Retina (tissue), 1 donor: ENCODE results near the gene SUV39H1.

Experiments used
- DNase-seq: peaks from one replicate; pipeline ENCODE4 v3.0.0-alpha.2; 2016

The SUV39H1 gene

DNA sequence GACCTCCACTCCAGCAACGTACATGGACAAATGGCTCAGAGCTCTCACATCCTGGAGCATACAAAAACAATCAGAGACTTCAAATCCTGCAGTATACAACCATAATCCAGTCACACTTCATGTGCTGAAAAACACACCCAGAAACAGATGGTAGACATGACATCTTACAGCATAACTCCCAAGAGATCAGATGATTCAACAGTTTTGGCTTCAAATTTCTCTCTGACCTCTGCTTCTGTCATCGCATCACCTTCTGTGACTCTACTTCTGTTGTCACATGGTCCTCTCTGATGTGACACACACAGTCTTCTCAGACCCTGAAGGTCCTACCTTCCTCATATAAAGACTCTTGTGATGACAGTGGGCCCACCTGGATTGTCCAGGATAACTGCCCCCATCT is 18.5 kb downstream of the SUV39H1 start:
- no peak for DNase-seq

DNA sequence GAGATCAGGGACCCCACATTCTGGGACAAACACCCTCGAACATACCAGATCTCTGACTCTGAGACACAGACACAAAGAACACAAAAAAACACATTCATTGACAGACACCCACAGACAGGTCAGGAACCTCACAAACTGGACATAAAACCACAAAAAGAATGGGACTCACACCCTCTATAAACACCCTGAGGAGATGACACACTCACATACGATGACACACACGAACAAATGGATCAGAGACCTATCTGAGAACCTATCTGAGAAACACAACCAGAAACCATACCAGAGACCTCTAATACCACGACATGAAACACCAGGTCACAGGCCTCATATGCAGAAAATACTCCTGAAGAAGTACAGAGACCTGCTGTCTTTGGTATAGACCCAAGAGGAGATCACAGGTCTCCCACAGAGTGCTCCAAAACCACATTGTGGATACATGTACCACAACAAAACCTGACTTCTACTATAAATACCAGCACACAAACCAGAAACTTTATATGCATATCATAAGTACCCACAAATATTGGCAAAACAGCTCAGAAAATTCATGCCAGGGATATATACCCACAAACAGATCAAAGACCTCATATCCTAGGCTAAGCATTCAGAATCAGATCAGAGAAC is 19.5 kb downstream of the SUV39H1 start:
- DNase-seq = no peak

GRCh38 chrX:48719958-48720357 is 23.4 kb downstream of the SUV39H1 start:
- no peak for DNase-seq

DNA sequence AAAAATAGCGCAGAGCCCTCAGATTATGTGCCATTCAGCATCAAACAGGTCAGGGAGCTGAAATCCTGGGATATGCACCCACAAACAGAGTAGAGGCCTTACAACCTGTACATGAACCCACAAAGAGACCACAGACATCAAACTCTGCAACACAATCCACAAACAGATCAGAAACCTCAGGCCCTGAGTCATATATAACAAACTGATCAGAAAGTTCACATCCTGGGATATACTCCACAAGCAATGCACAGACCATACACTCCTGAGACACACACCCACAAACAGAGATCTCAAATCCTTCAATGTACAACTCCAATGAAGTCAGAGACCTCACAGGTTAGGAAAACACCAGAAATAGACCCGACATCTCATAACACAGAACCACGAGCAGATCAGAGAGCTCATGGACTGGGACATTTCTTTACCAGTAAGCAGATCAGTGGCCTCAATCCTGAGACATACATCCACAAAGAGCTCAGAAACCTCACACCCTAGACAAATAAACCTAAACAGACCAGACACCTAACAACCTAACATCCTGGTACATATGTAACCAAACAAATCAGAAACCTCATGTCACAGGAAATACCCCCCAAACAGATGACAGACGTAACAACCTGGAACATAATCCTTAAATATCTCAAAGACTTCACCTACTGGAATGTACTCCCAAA is 24.2 kb downstream of the SUV39H1 start:
- no peak for DNase-seq

DNA sequence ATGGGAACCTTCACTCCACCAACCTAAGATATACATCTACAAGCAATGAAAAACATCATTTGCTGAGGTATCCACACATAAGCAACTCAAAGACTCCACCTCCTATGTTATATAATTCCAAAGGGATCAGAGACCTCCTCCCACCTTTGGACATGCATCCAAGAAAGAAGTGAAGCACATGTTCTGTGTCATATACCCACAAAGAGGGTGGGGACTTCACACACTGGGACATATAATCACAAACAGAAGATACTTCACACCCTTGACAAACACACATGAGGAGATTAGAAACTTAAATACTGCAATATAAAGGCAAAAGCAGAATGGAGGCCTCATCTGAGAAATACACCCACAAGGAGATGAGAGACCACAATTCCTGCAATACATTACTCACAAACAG is 25.4 kb downstream of the SUV39H1 start:
- DNase-seq = no peak

GRCh38 chrX:48726596-48726995 is 30.1 kb downstream of the SUV39H1 start:
- no peak for DNase-seq

GRCh38 chrX:48728653-48729052 is 32.1 kb downstream of the SUV39H1 start:
- DNase-seq = no peak

DNA sequence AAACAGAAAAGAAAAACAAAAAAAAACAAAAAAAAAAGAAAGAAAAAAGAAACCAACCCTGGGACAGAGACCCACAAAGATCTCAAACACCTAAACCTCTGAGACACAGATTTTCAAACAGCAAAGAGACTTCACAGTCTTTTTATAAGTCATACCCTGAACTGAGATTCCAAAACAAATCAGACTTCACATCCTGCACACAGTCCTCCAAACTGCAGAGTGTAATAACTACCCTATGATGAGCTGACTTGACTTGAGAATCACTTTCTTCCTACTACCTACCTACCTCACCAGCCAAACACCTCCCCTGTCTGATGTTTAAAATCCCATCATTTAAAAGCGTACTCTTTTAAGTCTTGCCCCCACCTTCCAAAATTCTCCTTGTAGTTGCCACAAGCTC is 39.8 kb downstream of the SUV39H1 start:
- DNase-seq = no peak

DNA sequence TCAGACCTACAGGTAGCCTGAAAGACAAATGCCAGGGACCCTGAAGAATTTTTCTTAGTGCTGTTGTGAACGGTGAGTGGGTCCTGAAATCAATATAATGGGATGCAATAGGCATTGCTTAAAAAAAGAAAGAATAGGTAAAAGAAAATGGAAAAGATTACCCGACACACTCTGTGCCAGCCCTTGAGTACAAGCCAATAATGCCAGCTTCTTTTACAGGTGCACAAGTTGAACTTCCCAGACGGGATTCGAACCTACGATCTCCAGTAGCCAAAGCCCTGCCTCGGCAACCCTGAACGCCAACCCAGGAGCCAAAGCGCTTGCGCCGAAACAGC is 40.3 kb downstream of the SUV39H1 start:
- no peak for DNase-seq

- peak; percentile 96 for DNase-seq
Measured at GRCh38 chrX:48737213-48737938, 40.8 kb downstream of the SUV39H1 start.

DNA sequence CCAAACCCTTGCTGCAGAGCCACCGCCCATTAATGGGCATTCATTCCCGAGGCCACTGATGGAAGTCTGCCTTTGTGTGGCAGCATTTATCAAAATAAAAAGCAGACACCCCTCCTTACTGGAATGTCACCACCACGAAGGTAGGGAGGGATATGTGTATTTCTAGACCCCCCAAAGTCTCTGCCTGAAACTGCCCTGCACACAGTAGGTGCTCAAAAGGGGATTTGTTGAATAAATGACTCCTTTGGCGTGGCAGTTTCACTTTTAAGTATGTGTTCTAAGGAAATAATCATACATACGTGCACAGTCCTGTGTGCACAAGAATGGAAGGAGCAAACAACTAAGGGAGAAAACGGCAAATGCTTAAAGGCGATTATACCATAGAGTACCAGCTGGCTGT is 41.4 kb downstream of the SUV39H1 start:
- DNase-seq = no peak

DNA sequence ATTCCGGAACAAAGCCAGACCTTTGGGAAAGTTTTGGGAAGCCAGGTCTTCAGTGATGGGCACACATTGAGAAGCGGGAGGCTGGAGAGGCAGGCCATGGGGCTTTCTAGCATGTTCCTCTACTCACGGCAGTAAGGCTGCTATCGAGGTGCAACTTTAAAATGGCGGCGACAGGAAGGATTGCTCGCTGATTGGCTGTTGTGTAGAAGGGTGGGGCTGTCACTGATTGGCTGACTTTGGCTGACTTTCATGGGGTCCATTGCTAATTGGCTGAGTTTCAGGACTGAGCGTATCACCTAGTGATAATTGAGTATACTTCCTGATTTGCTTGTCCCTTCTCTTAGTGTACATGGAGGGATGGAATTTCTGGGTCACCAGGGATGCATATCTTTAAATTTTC is 45.3 kb downstream of the SUV39H1 start:
- no peak for DNase-seq

DNA sequence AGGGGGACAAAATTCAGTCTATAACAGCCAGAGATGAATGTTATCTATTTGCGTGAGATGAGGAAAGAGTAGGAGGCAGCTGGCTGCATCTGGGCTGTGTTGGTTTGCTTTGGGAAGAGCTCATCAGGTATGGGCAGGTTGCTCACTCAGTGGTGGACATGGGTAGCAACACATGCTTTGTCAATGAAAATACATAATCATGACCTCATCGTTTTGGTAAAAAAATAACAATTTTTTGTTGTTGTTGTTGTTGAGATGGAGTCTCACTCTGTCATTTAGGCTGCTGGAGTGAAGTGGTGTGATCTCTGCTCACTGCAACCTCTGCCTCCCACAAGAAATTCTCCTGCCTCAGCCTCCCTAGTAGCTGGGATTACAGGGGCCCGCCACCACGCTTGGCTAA is 48.7 kb downstream of the SUV39H1 start:
- DNase-seq = no peak

DNA sequence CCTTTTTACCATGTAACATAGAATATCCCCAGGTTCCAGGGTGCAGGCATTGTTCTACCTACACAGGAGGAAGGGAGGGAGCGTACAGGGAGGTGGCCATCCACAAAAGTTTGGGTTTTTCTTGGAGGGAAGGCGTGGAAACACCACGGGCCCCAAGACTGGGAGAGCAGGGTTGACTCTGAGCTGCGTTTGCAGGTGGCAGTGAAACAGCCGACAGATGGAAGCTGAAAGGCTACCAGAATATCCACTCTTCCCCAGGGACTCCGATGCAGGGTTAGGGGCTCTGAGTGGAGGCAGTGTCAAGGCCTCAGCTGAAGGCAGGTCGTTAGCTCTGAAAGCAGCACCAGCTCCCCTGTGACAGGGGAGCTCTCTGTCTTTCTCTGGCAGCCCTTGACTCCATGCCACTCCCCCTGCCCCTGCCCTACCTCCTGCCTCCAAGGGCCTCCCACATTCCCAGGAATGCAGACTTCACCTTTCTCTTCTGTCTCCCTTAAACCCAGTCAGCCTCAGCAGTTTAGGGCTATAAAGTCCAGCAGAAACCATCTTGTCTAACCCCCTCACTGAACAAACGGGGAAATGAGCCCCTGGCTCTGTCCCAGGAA is 51.0 kb downstream of the SUV39H1 start:
- DNase-seq = no peak

DNA sequence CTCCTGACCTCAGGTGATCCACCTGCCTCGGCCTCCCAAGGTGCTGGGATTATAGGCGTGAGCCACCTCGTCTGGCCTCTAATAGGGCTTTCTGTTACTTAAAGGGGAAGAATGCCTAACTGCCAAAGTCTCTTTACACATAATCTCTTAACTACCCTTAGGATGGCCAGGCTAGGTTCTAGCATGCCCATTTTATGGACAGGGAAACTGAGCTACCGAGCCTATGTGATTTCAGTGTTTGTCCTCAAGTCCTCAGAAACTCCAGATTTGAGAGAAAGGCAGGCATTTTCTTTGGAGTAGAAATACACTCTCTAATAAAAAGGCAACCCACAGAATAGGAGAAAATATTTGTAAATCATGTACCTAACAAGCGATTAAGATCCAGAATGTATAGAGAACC is 52.6 kb downstream of the SUV39H1 start:
- DNase-seq = no peak

- DNase-seq = no peak
Measured at GRCh38 chrX:48751343-48751742, 54.8 kb downstream of the SUV39H1 start.

- no peak for DNase-seq
Measured at GRCh38 chrX:48752498-48752897, 56.0 kb downstream of the SUV39H1 start.

DNA sequence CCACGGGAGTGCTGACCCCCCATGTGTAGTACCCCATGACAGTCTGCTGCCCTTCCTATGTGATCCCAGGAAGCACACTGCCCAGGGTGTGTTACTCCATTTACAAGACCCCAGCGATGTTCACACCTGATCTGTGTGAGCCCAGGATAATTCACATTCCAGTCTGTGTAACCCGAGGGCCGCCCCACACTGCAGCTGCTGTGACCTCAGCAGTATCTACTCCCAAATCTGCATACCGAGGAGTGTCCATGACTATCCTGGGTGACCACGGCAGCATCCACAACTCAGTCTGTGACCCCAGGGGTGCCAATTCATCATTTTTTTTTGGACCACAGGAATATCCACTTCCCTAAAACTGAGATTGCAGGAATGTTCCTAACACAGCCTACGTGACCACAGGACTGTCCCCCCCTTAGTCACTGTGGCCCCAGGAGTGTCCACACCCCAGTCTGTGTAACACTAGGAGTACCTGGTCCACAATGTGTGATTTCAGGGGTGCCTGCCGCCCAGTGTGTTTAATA is 57.2 kb downstream of the SUV39H1 start:
- DNase-seq = no peak

DNA sequence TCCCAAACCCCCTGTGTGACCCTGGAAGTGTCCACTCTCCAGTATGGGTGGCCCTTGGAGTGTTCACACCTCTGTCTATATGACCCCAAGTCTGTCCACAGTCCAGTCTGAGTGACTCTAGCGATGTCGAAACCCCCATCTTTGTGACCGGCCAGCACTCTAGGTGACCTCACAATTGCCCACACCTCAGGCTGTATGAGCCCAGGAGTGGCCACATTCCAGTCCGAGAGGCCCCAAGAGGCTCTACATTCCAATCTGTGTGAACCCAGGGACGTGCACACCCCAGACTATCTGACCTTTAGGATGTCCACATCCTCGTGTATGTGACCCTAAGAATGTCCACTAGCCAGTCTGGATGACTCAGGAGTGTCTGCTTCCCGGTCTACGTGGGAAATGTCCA is 57.7 kb downstream of the SUV39H1 start:
- no peak for DNase-seq
